Endothelial cell (in vitro differentiated cells): ENCODE measurements around the gene FHAD1. TPM values are rescaled to one million over a fixed set of nuclear protein-coding genes. Genes with fewer than 3 reads are reported as not detected.
"Not testable (repeated sequence)": the region's sequence is repeated elsewhere in the genome, so short reads cannot be mapped to it uniquely, and the experiment has no call there.

Experiments used
- DNase-seq: peaks from one replicate; pipeline ENCODE4 v3.0.0; 2021; ENCODE audit warnings: low spot score
- H3K27ac Mint-ChIP-seq: one replicate; pipeline ENCODE4 v1.8.0; 2021; ENCODE audit warnings: mixed read lengths, inconsistent platforms; ENCODE audit not compliant: unreplicated experiment
- H3K27me3 Mint-ChIP-seq: one replicate; pipeline ENCODE4 v1.8.0; 2021; ENCODE audit warnings: mild to moderate bottlenecking, moderate library complexity, mixed read lengths, inconsistent platforms; ENCODE audit not compliant: unreplicated experiment
- H3K36me3 Mint-ChIP-seq: one replicate; pipeline ENCODE4 v1.8.0; 2021; ENCODE audit warnings: mild to moderate bottlenecking, low read depth, mixed read lengths, inconsistent platforms; ENCODE audit not compliant: unreplicated experiment
- H3K4me1 Mint-ChIP-seq: one replicate; pipeline ENCODE4 v1.8.0; 2021; ENCODE audit warnings: mild to moderate bottlenecking, mixed read lengths, inconsistent platforms; ENCODE audit not compliant: unreplicated experiment
- H3K4me3 Mint-ChIP-seq: one replicate; pipeline ENCODE4 v1.8.0; 2021; ENCODE audit warnings: mild to moderate bottlenecking, mixed read lengths, inconsistent platforms; ENCODE audit not compliant: unreplicated experiment
- H3K9me3 Mint-ChIP-seq: one replicate; pipeline ENCODE4 v1.8.0; 2021; ENCODE audit warnings: mixed read lengths, inconsistent platforms; ENCODE audit not compliant: unreplicated experiment
- total RNA-seq: library from RNA; stranded (reverse); fragmentation: NEBNext Ultra II Directional; extraction: Animal tissue kit (Norgen Biotek cat#: 25700); gene quantifications from one replicate; pipeline ENCODE4 v1.2.1, GENCODE V29; 2021; ENCODE audit not compliant: unreplicated experiment
- TF ChIP-seq, protein P1 (sequence below): fragments of 200-600 bp; sonication (generic); IDR thresholded peaks from one replicate; pipeline ENCODE4 v1.5.0; 2021; ENCODE audit warnings: antibody characterized with exemption; ENCODE audit not compliant: unreplicated experiment

The FHAD1 gene
- total RNA-seq, 1 donor from 2014 or later: 2.1 TPM

DNA sequence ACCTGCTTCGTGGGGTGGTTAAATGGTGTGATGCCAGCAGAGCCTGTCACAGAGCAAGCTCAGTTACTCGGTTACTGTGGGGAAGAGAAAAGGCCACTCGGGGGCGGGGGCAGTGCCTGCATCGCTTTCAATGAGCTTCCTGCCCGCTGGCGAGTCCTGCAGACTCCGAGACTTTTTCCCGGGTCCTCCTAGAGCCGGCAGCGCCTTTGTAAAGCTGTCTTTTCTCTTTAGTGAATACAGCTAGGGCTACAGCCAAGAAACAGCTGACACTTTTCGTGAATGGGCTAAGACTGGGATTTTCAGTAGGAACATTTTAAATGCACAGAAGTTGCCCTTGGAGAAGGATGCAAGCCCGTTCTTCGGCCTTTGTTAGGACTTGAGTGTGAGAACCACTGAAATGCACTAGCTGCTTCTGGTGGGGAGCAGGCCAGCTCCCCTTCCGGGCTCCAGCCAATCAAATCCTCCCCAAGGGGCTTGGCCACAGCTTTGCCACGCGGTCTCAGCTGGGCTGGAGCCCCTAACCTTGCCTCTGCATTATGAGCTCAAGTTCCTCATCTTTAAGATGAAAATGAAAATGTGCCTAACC lies 139.2 kb downstream of the FHAD1 start:
- no peaks in the 10 kb centered on the region for H3K9me3 Mint-ChIP-seq
- H3K4me3 Mint-ChIP-seq: no peak overlapping the region
- TF ChIP-seq, protein P1, sequence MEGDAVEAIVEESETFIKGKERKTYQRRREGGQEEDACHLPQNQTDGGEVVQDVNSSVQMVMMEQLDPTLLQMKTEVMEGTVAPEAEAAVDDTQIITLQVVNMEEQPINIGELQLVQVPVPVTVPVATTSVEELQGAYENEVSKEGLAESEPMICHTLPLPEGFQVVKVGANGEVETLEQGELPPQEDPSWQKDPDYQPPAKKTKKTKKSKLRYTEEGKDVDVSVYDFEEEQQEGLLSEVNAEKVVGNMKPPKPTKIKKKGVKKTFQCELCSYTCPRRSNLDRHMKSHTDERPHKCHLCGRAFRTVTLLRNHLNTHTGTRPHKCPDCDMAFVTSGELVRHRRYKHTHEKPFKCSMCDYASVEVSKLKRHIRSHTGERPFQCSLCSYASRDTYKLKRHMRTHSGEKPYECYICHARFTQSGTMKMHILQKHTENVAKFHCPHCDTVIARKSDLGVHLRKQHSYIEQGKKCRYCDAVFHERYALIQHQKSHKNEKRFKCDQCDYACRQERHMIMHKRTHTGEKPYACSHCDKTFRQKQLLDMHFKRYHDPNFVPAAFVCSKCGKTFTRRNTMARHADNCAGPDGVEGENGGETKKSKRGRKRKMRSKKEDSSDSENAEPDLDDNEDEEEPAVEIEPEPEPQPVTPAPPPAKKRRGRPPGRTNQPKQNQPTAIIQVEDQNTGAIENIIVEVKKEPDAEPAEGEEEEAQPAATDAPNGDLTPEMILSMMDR: no peak
- DNase-seq: peak; percentile 26
- no peaks in the 10 kb centered on the region for H3K36me3 Mint-ChIP-seq
- H3K27ac Mint-ChIP-seq: no peak overlapping the region
- H3K4me1 Mint-ChIP-seq: peaks cover 4% of the 10 kb centered on the region
- H3K27me3 Mint-ChIP-seq: peaks cover 19% of the 10 kb centered on the region

DNA sequence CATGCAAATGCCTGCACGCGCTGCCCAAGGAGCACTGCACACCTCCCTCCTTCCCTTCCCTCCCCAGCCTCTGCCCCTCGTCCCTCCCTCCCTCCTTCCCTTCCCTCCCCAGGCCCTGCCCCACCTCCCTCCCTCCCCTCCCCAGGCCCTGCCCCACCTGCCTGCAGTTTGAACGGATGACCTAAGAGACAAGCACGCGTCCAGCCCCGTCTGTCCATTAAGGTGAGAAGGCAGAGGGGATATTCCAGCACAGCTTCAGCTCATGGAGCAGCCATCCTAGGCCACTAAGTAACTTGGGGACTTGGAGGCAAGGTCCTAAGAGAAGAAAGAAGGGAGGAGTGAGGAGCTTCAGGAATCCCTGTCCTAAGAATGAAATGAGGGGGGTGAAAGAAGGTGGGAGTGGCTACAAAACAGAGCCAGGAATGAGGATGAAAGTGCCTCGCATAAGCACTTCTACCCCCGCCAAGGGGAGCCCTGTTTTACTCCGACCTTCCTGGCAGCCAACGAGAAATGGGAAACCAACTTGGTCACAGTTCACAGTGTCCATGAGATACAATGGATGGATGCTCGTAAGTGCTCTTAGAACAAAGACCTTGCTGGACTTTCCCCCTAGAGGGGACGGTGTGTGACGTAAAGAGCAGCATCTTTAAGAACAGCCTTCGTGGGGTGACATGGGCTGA lies 141.3 kb downstream of the FHAD1 start:
- peaks cover 13% of the 10 kb centered on the region for H3K27me3 Mint-ChIP-seq
- peaks cover 4% of the 10 kb centered on the region for H3K4me1 Mint-ChIP-seq
- DNase-seq: no peak

DNA sequence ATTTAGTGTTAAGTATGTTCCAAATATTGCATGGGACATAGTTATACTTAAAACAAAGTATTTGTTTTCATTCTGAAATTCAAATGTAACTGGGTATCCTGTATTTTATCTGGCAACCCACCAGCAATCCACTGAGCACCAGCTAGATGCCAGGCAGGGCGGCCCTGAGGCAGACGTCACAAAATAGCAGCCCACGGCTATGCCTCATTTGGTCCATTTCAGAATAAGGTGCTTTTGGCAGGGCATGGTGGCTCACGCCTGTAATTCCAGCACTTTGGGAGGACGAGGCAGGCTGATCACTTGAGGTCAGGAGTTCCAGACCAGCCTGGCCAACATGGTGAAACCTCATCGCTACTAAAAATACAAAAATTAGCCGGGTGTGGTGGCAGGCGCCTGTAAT lies 142.8 kb downstream of the FHAD1 start:
- not testable (repeated sequence) for H3K36me3 Mint-ChIP-seq, H3K4me3 Mint-ChIP-seq, DNase-seq, H3K9me3 Mint-ChIP-seq, H3K27ac Mint-ChIP-seq, H3K4me1 Mint-ChIP-seq
- peaks cover 13% of the 10 kb centered on the region for H3K27me3 Mint-ChIP-seq

More for the DNA sequence above, 141.3 kb downstream of the FHAD1 start:
- Mint-ChIP-seq H3K9me3 (no peaks in the 10 kb centered on the region), H3K4me3 (no peak overlapping the region), H3K36me3 (no peaks in the 10 kb centered on the region), H3K27ac (peak overlapping the region; percentile 42)
- TF ChIP-seq, protein P1: no peak

DNA sequence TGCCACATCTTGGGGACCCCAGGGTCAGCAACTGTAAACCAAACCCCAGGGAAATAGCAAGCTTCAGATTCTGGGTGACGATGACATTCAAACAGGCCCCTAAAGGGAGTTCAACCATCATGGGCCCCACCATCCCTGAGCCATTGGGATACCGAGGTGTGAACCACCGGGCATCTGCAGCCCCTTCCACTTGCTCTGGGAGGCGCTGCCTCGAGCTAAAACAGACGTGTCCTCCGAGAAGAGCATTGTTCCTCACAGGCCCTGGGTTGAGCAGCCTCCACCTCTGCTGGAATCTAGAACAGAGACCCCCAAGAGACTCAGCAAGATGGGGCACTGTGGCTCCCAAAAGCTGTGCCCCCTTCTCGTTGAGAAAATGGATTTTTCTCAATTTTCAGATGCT lies 143.6 kb downstream of the FHAD1 start:
- TF ChIP-seq, protein P1: no peak
- Mint-ChIP-seq H3K36me3 (no peaks in the 10 kb centered on the region), H3K27me3 (peaks cover 6% of the 10 kb centered on the region), H3K4me1 (no peaks in the 10 kb centered on the region), H3K27ac (no peak overlapping the region), H3K9me3 (no peaks in the 10 kb centered on the region), H3K4me3 (no peak overlapping the region)
- DNase-seq: no peak

DNA sequence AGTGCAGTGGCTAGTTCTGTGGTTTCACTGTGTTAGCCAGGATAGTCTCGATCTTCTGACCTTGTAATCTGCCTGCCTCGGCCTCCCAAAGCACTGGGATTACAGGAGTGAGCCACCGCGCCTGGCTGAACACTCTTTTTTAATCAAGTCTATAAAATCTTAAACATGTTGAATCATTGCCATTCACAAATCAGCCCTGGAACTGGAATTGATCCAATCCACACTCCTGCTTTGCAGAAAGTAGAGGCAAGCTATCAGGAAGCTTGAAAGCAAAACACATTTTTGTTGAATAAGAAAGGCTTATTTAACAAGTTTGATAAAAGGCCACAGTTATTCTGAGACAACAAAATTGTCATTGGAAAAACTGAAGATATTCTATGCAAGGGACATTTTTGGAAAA lies 144.3 kb downstream of the FHAD1 start:
- no peaks in the 10 kb centered on the region for H3K36me3 Mint-ChIP-seq
- no peak overlapping the region for H3K4me3 Mint-ChIP-seq
- H3K9me3 Mint-ChIP-seq: no peaks in the 10 kb centered on the region
- DNase-seq: no peak
- H3K27me3 Mint-ChIP-seq: peaks cover 6% of the 10 kb centered on the region
- H3K4me1 Mint-ChIP-seq: no peaks in the 10 kb centered on the region
- H3K27ac Mint-ChIP-seq: no peak overlapping the region
- TF ChIP-seq, protein P1: no peak
